ENCODE results near the gene ZP3. TPM values are rescaled to one million over a fixed set of nuclear protein-coding genes. Genes with fewer than 3 reads are reported as not detected.
"Not testable (repeated sequence)": the region's sequence is repeated elsewhere in the genome, so short reads cannot be mapped to it uniquely, and the experiment has no call there.

Gene ZP3
- polyA plus RNA-seq, 3 donors, result 4.3 to 12.1 (median 10.4) TPM

DNA sequence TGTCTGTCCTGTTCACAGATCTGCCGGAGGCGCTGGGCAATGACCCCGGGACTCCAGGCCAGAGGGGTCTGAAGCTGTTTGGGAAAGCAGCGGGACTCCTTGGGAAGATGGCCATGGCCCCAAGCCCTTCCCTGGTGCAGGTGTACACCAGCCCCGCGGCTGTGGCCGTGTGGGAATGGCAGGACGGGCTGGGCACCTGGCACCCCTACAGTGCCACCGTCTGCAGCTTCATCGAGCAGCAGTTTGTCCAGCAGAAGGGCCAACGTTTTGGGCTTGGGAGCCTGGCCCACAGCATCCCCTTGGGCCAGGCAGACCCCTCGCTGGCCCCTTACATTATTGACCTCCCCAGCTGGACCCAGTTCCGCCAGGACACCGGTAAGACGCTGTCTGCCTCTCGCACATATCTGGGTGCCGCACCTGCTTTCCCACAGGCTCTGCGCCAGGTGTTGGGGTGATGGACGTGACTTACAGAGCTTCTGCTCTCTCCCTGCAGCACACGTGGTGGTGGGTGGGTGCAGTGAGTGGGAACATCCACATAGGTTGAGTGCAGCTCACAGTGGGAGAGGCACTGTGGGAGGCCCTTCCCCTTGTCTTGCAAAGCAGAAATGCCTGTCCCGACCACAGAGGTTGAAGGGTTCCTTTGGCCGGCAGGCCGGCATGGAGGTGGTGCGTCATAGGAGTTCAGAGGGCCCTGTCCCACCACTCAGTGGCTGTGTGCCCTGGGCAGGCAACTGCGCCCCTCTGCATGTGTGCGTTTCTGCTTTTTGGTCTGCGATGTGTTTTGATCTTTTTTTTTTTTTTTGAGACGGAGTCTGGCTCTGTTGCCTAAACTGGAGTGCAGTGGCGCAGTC is 55.9 kb downstream of the ZP3 start:
- intact Hi-C loops (cut with micrococcal nuclease); H3K9ac ChIP-seq (ENCODE audit: insufficient read depth, low read length, poor library complexity, severe bottlenecking); H3K79me2 ChIP-seq (ENCODE audit: insufficient read depth, low read length); H3K27me3 Mint-ChIP-seq (ENCODE audit: low read depth in 3 of 3); H3K4me3 ChIP-seq (replicated peaks in 1 of 3; ENCODE audit: low read depth in 2 of 3, low read length in 3 of 3); H3K27ac ChIP-seq (ENCODE audit: low read depth in 1 of 2, low read length in 2 of 2); H3K4me1 ChIP-seq (ENCODE audit: control insufficient read depth in 1 of 2, insufficient read depth in 2 of 2, low read length in 2 of 2); H3K27me3 ChIP-seq (ENCODE audit: control insufficient read depth in 2 of 2, insufficient read depth in 2 of 2, low read length in 2 of 2); H3K9me3 ChIP-seq (replicated peaks in 1 of 2; ENCODE audit: control insufficient read depth in 1 of 2, insufficient read depth in 1 of 2, low read length in 2 of 2); H3K4me3 Mint-ChIP-seq; H3K4me1 Mint-ChIP-seq; H4K20me1 ChIP-seq (ENCODE audit: insufficient read depth, low read length); H3K4me2 ChIP-seq (replicated peaks; ENCODE audit: extremely low read depth, low read length, poor library complexity, severe bottlenecking); H3K9me3 Mint-ChIP-seq; H2AFZ ChIP-seq (ENCODE audit: insufficient read depth, low read depth, low read length, poor library complexity, severe bottlenecking); DNase-seq: not testable (repeated sequence)
- WGBS (ENCODE audit: insufficient coverage), result 91% methylated on average over 11 of the region's 29 CpGs
- H3K27ac Mint-ChIP-seq, result peak overlapping the region in 1 of 7 donors; percentile 30
- peaks cover 18 to 25% of the 10 kb centered on the region in 2 donors for H3K36me3 ChIP-seq (replicated peaks in 1 of 2; ENCODE audit: control insufficient read depth in 1 of 2, insufficient read depth in 2 of 2, low read length in 2 of 2)
- peaks cover 28 to 34% of the 10 kb centered on the region in 2 donors for H3K36me3 Mint-ChIP-seq

DNA sequence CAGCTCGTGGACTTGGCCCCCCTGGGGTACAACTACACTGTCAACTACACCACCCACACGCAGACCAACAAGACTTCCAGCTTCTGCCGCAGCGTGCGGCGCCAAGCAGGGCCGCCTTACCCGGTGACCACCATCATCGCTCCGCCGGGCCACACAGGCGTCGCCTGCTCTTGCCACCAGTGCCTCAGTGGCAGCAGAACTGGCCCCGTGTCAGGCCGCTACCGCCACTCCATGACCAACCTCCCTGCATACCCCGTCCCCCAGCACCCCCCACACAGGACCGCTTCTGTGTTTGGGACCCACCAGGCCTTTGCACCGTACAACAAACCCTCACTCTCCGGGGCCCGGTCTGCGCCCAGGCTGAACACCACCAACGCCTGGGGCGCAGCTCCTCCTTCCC is 57.9 kb downstream of the ZP3 start:
- H3K36me3 ChIP-seq (replicated peaks in 1 of 2; ENCODE audit: control insufficient read depth in 1 of 2, insufficient read depth in 2 of 2, low read length in 2 of 2), result peaks cover 18 to 25% of the 10 kb centered on the region in 2 donors
- DNase-seq; H3K27me3 Mint-ChIP-seq (ENCODE audit: low read depth in 3 of 3); H3K4me1 ChIP-seq (ENCODE audit: control insufficient read depth in 1 of 2, insufficient read depth in 2 of 2, low read length in 2 of 2); H2AFZ ChIP-seq (ENCODE audit: insufficient read depth, low read depth, low read length, poor library complexity, severe bottlenecking); intact Hi-C loops (cut with micrococcal nuclease); H3K4me1 Mint-ChIP-seq; H3K27ac ChIP-seq (ENCODE audit: low read depth in 1 of 2, low read length in 2 of 2); H3K4me3 ChIP-seq (replicated peaks in 1 of 3; ENCODE audit: low read depth in 2 of 3, low read length in 3 of 3); H3K9me3 ChIP-seq (replicated peaks in 1 of 2; ENCODE audit: control insufficient read depth in 1 of 2, insufficient read depth in 1 of 2, low read length in 2 of 2); H3K4me2 ChIP-seq (replicated peaks; ENCODE audit: extremely low read depth, low read length, poor library complexity, severe bottlenecking); H3K9ac ChIP-seq (ENCODE audit: insufficient read depth, low read length, poor library complexity, severe bottlenecking); H3K79me2 ChIP-seq (ENCODE audit: insufficient read depth, low read length); H3K27ac Mint-ChIP-seq; H3K9me3 Mint-ChIP-seq; H3K4me3 Mint-ChIP-seq; H3K27me3 ChIP-seq (ENCODE audit: control insufficient read depth in 2 of 2, insufficient read depth in 2 of 2, low read length in 2 of 2); H4K20me1 ChIP-seq (ENCODE audit: insufficient read depth, low read length): not testable (repeated sequence)
- peaks cover 23 to 31% of the 10 kb centered on the region in 2 donors for H3K36me3 Mint-ChIP-seq
- WGBS (ENCODE audit: insufficient coverage), result 99% methylated on average over 15 of the region's 24 CpGs

DNA sequence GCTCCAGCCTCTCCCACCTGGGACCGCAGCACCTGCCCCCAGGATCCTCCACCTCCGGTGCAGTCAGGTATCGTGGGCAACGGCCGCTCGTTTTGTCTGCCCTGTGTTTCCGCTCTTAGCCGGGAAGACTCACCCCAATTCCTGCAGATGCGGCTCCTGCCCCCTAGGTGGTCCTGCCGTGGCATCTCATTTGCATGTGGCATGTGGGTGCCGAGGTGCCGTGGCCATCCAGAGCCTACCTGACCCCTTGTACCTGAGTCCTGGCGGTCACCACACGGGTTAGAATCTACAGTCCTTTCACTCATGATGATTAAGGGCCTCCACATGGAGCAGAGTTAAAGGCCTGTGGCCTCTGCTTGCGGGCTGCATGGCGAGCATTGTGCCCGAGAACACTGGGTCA is 58.3 kb downstream of the ZP3 start:
- H3K4me3 Mint-ChIP-seq; H3K9me3 ChIP-seq (replicated peaks in 1 of 2; ENCODE audit: control insufficient read depth in 1 of 2, insufficient read depth in 1 of 2, low read length in 2 of 2); H3K27ac ChIP-seq (ENCODE audit: low read depth in 1 of 2, low read length in 2 of 2); H3K4me1 ChIP-seq (ENCODE audit: control insufficient read depth in 1 of 2, insufficient read depth in 2 of 2, low read length in 2 of 2); H3K27me3 Mint-ChIP-seq (ENCODE audit: low read depth in 3 of 3); H3K79me2 ChIP-seq (ENCODE audit: insufficient read depth, low read length); H3K9ac ChIP-seq (ENCODE audit: insufficient read depth, low read length, poor library complexity, severe bottlenecking); H3K4me3 ChIP-seq (replicated peaks in 1 of 3; ENCODE audit: low read depth in 2 of 3, low read length in 3 of 3); H3K27ac Mint-ChIP-seq; H3K4me2 ChIP-seq (replicated peaks; ENCODE audit: extremely low read depth, low read length, poor library complexity, severe bottlenecking); H3K4me1 Mint-ChIP-seq; H4K20me1 ChIP-seq (ENCODE audit: insufficient read depth, low read length); H2AFZ ChIP-seq (ENCODE audit: insufficient read depth, low read depth, low read length, poor library complexity, severe bottlenecking); H3K27me3 ChIP-seq (ENCODE audit: control insufficient read depth in 2 of 2, insufficient read depth in 2 of 2, low read length in 2 of 2); intact Hi-C loops (cut with micrococcal nuclease); H3K9me3 Mint-ChIP-seq; DNase-seq: not testable (repeated sequence)
- H3K36me3 Mint-ChIP-seq, result peaks cover 23 to 31% of the 10 kb centered on the region in 2 donors
- 97% methylated on average over 5 of the region's 17 CpGs for WGBS (ENCODE audit: insufficient coverage)
- H3K36me3 ChIP-seq (replicated peaks in 1 of 2; ENCODE audit: control insufficient read depth in 1 of 2, insufficient read depth in 2 of 2, low read length in 2 of 2), result peaks cover 18 to 25% of the 10 kb centered on the region in 2 donors

DNA sequence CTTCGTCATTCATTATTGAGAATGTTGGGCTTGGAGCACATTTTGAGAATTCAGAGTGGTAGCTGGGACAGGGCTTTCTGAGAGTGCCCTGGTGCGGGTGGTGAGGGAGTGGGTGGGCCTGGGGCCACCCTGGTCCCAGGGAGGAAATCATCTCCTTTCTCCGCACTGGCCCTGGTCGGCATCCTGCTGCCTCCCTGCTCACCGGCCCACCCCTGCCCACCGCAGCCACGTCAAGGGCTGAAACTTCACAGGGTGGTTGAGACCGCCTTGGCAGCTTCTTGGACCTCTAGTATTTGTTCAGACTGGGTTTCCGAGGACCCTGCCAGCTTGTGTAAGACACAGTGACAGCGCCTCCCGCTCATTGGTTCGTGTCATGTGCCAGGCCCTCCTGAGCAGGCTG is 59.7 kb downstream of the ZP3 start:
- H3K4me1 ChIP-seq (ENCODE audit: control insufficient read depth in 1 of 2, insufficient read depth in 2 of 2, low read length in 2 of 2); H3K9me3 Mint-ChIP-seq; H3K4me2 ChIP-seq (replicated peaks; ENCODE audit: extremely low read depth, low read length, poor library complexity, severe bottlenecking); H3K27ac Mint-ChIP-seq; H3K9me3 ChIP-seq (replicated peaks in 1 of 2; ENCODE audit: control insufficient read depth in 1 of 2, insufficient read depth in 1 of 2, low read length in 2 of 2); H3K27me3 ChIP-seq (ENCODE audit: control insufficient read depth in 2 of 2, insufficient read depth in 2 of 2, low read length in 2 of 2); H3K4me3 Mint-ChIP-seq; H3K4me1 Mint-ChIP-seq; H4K20me1 ChIP-seq (ENCODE audit: insufficient read depth, low read length); H3K27ac ChIP-seq (ENCODE audit: low read depth in 1 of 2, low read length in 2 of 2); H3K9ac ChIP-seq (ENCODE audit: insufficient read depth, low read length, poor library complexity, severe bottlenecking); H3K79me2 ChIP-seq (ENCODE audit: insufficient read depth, low read length); DNase-seq; H2AFZ ChIP-seq (ENCODE audit: insufficient read depth, low read depth, low read length, poor library complexity, severe bottlenecking); H3K27me3 Mint-ChIP-seq (ENCODE audit: low read depth in 3 of 3); intact Hi-C loops (cut with micrococcal nuclease); H3K4me3 ChIP-seq (replicated peaks in 1 of 3; ENCODE audit: low read depth in 2 of 3, low read length in 3 of 3): not testable (repeated sequence)
- H3K36me3 Mint-ChIP-seq, result peaks cover 23 to 31% of the 10 kb centered on the region in 2 donors
- no CpG with 5 or more reads among the region's 12 CpGs for WGBS (ENCODE audit: insufficient coverage)
- H3K36me3 ChIP-seq (replicated peaks in 1 of 2; ENCODE audit: control insufficient read depth in 1 of 2, insufficient read depth in 2 of 2, low read length in 2 of 2), result peaks cover 18 to 25% of the 10 kb centered on the region in 2 donors
